PC-9 (cell line): ENCODE results near the gene GOLT1B. TPM values are rescaled to one million over a fixed set of nuclear protein-coding genes. Genes with fewer than 3 reads are reported as not detected.

Experiments used
- Bru-seq: library from RNA; stranded (reverse); fragments of 400-500 nt; gene quantifications from one replicate; lab custom pipeline; 2021; lab: Mats Ljungman, UMichigan
- BruChase-seq, 2 experiments: library from RNA; stranded (reverse); fragments of 400-500 nt; gene quantifications; one replicate each; lab custom pipeline; 2021; lab: Mats Ljungman, UMichigan
- BruUV-seq: library from RNA; stranded (reverse); fragments of 400-500 nt; replicated peaks from 2 replicates; lab custom pipeline; 2021; lab: Mats Ljungman, UMichigan
- CTCF ChIA-PET: fragments of 300-600 bp; sonication (Branson Sonifier 250); formaldehyde crosslinking; loops from one replicate; lab custom pipeline; 2022; ENCODE audit warnings: antibody characterized with exemption; lab: Charles Lee
- POLR2A ChIA-PET: fragments of 300-600 bp; sonication (Branson Sonifier 250); formaldehyde crosslinking; loops from one replicate; lab custom pipeline; 2022; ENCODE audit warnings: antibody characterized with exemption; ENCODE audit not compliant: unreplicated experiment; lab: Charles Lee
- DNase-seq, 2 experiments: peaks; one replicate each; pipeline versions ENCODE4 v3.0.0 to v3.0.0-alpha.2; 2015 to 2022; ENCODE audit warnings: mixed read lengths in 1 of 2
- H2AFZ ChIP-seq: fragments of 200-600 bp; sonication (generic); 2 replicates; pipeline ENCODE4 v1.8.1; 2017; ENCODE audit warnings: antibody characterized with exemption
- H3F3A ChIP-seq: fragments of 200-600 bp; sonication (generic); 2 replicates; pipeline ENCODE4 v1.8.1; 2017; ENCODE audit warnings: antibody characterized with exemption, mild to moderate bottlenecking, low read depth; ENCODE audit not compliant: insufficient read depth
- H3K27ac ChIP-seq: fragments of 200-600 bp; sonication (generic); 2 replicates; pipeline ENCODE4 v1.6.1; 2016; ENCODE audit warnings: mixed run types
- H3K27me3 ChIP-seq: fragments of 200-600 bp; sonication (generic); 2 replicates; pipeline ENCODE4 v1.6.1; 2016; ENCODE audit warnings: low read depth, mixed run types; ENCODE audit not compliant: insufficient read depth
- H3K36me3 ChIP-seq: fragments of 200-600 bp; sonication (generic); 2 replicates; pipeline ENCODE4 v1.6.1; 2016; ENCODE audit warnings: low read depth, mixed run types
- H3K4me1 ChIP-seq: fragments of 200-600 bp; sonication (generic); replicated peaks from 2 replicates; pipeline ENCODE4 v1.6.1; 2016; ENCODE audit warnings: mixed run types; ENCODE audit not compliant: insufficient read depth
- H3K4me2 ChIP-seq: fragments of 200-600 bp; sonication (generic); 2 replicates; pipeline ENCODE4 v1.6.1; 2017; ENCODE audit warnings: mixed run types
- H3K4me3 ChIP-seq: fragments of 200-600 bp; sonication (generic); 2 replicates; pipeline ENCODE4 v1.6.1; 2016; ENCODE audit warnings: mixed run types
- H3K79me2 ChIP-seq: fragments of 200-600 bp; sonication (generic); 2 replicates; pipeline ENCODE4 v1.6.1; 2017; ENCODE audit warnings: low read depth, mixed run types
- H3K9me2 ChIP-seq: fragments of 200-600 bp; sonication (generic); 2 replicates; pipeline ENCODE4 v1.8.1; 2017; ENCODE audit warnings: mild to moderate bottlenecking; ENCODE audit not compliant: insufficient read depth
- H3K9me3 ChIP-seq: fragments of 200-600 bp; sonication (generic); 2 replicates; pipeline ENCODE4 v1.8.1; 2016; ENCODE audit warnings: low read depth; ENCODE audit not compliant: insufficient read depth
- H4K20me1 ChIP-seq: fragments of 200-600 bp; sonication (generic); 2 replicates; pipeline ENCODE4 v1.8.1; 2017; ENCODE audit not compliant: insufficient read depth
- EZH2 ChIP-seq: fragments of 200-600 bp; sonication (generic); IDR thresholded peaks from 2 replicates; pipeline ENCODE4 v1.8.0; 2017; ENCODE audit warnings: antibody characterized with exemption, low read depth
- intact Hi-C: fragments of 100-400 bp; cut with micrococcal nuclease; formaldehyde crosslinking; loops from one replicate; pipeline ENCODE4 v1.10.0; 2022; ENCODE audit not compliant: unreplicated experiment
- long read RNA-seq: library from polyadenylated mRNA; stranded (forward); transcript quantifications from one replicate; pipeline ENCODE4 v2.0.0, GENCODE V29; 2022
- total RNA-seq: library from RNA; stranded (reverse); gene quantifications from 2 replicates; pipeline ENCODE4 v1.2.3, GENCODE V29; 2021
- TF ChIP-seq, protein P1 (sequence below): fragments of 200-600 bp; sonication (generic); conservative IDR thresholded peaks from 2 replicates; pipeline ENCODE4 v1.6.1; 2017; ENCODE audit warnings: mixed run types, antibody characterized with exemption, mild to moderate bottlenecking, moderate library complexity

The GOLT1B gene, protein sequence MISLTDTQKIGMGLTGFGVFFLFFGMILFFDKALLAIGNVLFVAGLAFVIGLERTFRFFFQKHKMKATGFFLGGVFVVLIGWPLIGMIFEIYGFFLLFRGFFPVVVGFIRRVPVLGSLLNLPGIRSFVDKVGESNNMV
- total RNA-seq (38.0 and 39.0 TPM in 2 replicates), Bru-seq, nascent RNA (percentile 92 among the genes with signal in this experiment), BruChase-seq, experiment 1, labeled RNA remaining after a 2-hour chase (percentile 92 among the genes with signal in this experiment), BruChase-seq, experiment 2, labeled RNA remaining after a 6-hour chase (percentile 95 among the genes with signal in this experiment)
- long read RNA-seq, transcript GOLT1B-203 (6 exons, 1,210 nt): minor isoform, 11 of 111 reads
- long read RNA-seq, transcript GOLT1B-201 (5 exons, 3,227 nt): major isoform, 89 of 111 reads
- long read RNA-seq, partial matches to known transcripts: 0 of 111 reads
- long read RNA-seq, other reads (novel, unspliced or antisense): 4 of 111 reads

DNA sequence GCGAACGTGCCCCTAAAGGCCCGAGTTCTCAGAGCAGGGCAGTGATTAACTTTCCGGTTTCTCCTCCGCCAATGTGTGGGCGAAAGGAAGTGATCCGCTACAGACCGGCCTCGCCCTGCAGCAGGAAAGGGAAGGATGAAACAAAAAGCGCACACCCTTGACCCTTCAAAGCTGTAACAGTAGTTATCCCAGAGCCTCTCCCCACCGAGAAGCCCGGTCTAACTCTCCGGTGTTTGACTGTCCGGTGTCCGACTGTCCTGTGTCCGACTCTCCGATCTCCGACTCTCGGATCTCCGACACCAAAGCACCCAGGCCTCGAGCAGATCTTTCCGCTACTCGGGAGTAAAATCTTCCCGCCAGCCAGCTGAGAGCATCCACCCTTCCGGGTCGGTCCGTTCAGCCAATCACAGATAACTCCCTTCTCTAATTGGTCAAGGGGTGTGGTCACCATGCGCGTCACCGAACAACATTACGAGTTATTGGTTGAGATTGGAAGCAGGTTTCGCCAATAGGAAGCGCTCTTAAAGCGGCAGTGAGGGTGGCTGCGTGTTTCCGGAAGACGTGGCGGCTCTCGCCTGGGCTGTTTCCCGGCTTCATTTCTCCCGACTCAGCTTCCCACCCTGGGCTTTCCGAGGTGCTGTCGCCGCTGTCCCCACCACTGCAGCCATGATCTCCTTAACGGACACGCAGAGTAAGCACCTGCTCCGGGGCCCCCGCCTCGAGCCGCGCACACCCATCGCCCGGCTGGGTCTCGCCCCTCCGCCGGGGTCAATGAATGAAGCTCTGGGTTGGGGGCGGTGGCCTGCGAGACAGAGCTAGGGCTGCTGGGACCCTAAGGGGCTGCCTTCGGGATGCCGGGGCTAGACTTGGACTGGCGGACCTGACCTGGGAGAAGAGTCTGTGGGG lies at the start of gene GOLT1B, which contains the start of gene RECQL:
TSS of gene GOLT1B (plus strand) at position 532 of the 906 bp plus-strand sequence. CDS start at position 667, 135 bp downstream.
TSS of gene RECQL (minus strand) at position 378 of the 906 bp plus-strand sequence. CDS start 2,065 bp downstream, outside the sequence.
- peak within 1 kb of the TSS; percentile 99 for H2AFZ ChIP-seq
- no peaks in the 10 kb centered on the region for H3K27me3 ChIP-seq
- H3K9me3 ChIP-seq: no peaks in the 10 kb centered on the region
- TF ChIP-seq, protein P1, sequence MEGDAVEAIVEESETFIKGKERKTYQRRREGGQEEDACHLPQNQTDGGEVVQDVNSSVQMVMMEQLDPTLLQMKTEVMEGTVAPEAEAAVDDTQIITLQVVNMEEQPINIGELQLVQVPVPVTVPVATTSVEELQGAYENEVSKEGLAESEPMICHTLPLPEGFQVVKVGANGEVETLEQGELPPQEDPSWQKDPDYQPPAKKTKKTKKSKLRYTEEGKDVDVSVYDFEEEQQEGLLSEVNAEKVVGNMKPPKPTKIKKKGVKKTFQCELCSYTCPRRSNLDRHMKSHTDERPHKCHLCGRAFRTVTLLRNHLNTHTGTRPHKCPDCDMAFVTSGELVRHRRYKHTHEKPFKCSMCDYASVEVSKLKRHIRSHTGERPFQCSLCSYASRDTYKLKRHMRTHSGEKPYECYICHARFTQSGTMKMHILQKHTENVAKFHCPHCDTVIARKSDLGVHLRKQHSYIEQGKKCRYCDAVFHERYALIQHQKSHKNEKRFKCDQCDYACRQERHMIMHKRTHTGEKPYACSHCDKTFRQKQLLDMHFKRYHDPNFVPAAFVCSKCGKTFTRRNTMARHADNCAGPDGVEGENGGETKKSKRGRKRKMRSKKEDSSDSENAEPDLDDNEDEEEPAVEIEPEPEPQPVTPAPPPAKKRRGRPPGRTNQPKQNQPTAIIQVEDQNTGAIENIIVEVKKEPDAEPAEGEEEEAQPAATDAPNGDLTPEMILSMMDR: no peak
- no peak for TF ChIP-seq EZH2
- DNase-seq: peak; percentile 93 to 95
- peaks cover 3% of the 10 kb centered on the region; the same call in 1 of the 2 replicates for H4K20me1 ChIP-seq
- CTCF ChIA-PET: no interaction called here
- H3K4me1 ChIP-seq: peaks cover 28% of the 10 kb centered on the region
- peaks cover 9% of the 10 kb centered on the region; the same call in 1 of the 2 replicates for H3F3A ChIP-seq
- intact Hi-C loops: loop anchor here (2.0 kb wide), 2 partner anchors 65 to 155 kb away; partner anchors contain the start of genes LDHB and PYROXD1
- H3K27ac ChIP-seq: peak within 1 kb of the TSS; percentile 62
- no peaks in the 10 kb centered on the region for H3K36me3 ChIP-seq
- BruUV-seq: no TSS peak
- POLR2A ChIA-PET: interaction anchor here (0.6 to 0.7 kb wide), 2 partner anchors 126 to 277 kb away, joined by 3 to 4 read pairs; no protein-coding TSS in a partner anchor
- H3K9me2 ChIP-seq: no peaks in the 10 kb centered on the region
- peak within 1 kb of the TSS; percentile 94 for H3K4me2 ChIP-seq
- H3K4me3 ChIP-seq: peak within 1 kb of the TSS; percentile 93
- peaks cover 63% of the 10 kb centered on the region for H3K79me2 ChIP-seq

DNA sequence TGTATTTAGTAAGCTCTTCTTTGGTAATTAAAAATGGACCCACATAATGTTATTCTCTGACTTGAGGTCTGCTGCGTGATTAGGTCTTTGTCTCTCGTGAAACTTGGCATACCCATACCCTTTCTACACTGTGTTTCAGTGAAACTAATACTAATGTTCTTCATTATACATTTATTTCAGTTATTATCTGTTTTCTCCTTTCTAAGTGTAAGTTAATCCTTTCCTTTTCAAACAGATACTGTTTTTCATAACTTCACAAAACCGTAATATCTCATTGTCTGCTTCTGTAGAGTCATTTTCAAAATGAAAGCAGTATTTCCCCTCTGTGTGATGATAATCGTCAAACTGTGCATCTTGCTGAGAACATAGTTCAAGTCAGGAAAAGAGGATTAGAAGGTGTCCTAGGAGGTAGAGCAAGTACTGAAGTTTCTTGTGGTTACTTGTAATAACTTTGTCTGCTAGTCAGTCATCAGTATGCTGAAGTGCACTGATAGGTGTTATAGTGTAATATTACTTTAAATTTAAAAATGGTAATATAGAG lies 48.2 kb upstream of the GOLT1B start:
- H3K9me2 ChIP-seq: 0 out of 2 replicates have a peak, but pooled peaks cover 7% of the 10 kb centered on the region
- DNase-seq: no peak
- H2AFZ ChIP-seq: no peak overlapping the region
- H3K4me3 ChIP-seq: no peak overlapping the region
- no peaks in the 10 kb centered on the region for H3K79me2 ChIP-seq
- H3K27me3 ChIP-seq: no peaks in the 10 kb centered on the region
- no peaks in the 10 kb centered on the region for H3K9me3 ChIP-seq
- H3F3A ChIP-seq: no peaks in the 10 kb centered on the region; the same call in 1 of the 2 replicates
- no TSS peak for BruUV-seq
- H4K20me1 ChIP-seq: peaks cover 4% of the 10 kb centered on the region; the same call in 1 of the 2 replicates
- TF ChIP-seq, protein P1: no peak
- TF ChIP-seq EZH2: no peak
- H3K4me1 ChIP-seq: no peaks in the 10 kb centered on the region
- ChIA-PET CTCF (no interaction called here), POLR2A (no interaction called here)
- peaks cover 21% of the 10 kb centered on the region for H3K36me3 ChIP-seq
- intact Hi-C loops: no loop called here
- no peak overlapping the region for H3K4me2 ChIP-seq
- H3K27ac ChIP-seq: no peak overlapping the region
